Measurements from ENCODE around the gene PRKCB.
"Not testable (repeated sequence)": the region's sequence is repeated elsewhere in the genome, so short reads cannot be mapped to it uniquely, and the experiment has no call there.

Gene PRKCB

DNA sequence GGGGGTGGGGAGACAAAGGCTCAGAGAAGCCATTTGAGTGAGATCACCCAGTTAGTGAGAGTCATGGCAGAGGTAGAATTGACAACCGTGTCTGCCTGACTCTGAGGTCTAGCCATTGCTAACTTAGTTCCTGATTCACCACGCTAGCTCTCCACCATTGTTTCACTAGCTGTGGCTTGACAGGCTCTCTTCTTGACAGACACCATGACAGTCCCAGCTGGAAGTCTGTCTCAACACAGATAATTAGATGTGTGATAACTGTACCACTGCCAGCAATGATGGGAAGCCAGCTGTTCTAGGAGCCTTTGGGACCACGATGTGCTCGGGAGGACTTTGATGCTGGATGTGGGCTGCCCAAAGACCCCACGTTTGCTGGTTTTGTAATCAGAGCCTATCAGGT lies 249.9 kb downstream of the PRKCB start:
- no peak for DNase-seq (ENCODE audit: low read depth, low spot score)

DNA sequence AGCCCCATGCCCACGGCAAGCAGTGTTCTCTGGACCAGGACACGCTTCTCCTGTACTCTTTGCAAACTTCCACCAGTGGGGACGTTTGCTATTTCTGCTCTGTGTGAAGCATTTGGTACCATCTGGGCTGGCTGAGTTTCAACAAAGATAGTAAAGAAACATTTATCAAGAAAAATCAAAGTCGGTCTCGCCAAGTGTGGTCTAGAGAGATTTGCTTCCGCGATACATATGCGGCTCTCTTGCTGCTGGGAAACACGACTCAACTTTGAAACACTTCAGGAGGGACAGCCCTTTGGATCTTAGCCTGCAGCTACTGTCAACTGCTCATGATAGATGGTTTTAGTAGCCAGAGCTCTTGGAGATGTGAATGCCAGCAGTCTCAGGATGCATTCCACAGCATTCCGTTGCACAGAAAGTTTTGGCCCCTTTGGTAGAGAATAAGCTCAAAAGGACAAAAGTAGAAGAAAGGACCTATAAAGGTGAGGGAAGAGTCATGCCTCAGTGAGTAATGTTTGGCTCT lies 252.2 kb downstream of the PRKCB start:
- DNase-seq (ENCODE audit: low read depth, low spot score), result no peak

DNA sequence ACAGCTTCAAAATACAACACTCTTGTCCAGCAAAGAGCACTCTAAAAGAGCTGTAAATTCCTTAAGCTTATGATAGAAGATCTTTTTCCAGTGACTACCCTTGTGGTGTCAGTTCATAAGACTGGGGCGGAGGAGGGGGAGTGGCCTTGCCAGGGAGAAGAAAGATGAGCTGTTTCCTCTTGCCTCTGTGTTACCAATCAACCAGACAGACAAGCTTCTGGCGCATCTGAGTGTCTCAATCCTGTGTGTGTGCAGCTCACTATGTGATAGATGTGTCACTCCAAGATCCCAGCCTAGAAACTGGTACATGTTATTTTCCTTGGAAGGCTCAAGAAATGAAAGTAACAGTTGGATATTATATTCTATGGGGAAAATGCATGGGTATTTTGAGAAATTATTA lies 253.0 kb downstream of the PRKCB start:
- no peak for DNase-seq (ENCODE audit: low read depth, low spot score)

- DNase-seq (ENCODE audit: low read depth, low spot score), result no peak
Measured at GRCh38 chr16:24091125-24091524, 255.3 kb downstream of the PRKCB start.

GRCh38 chr16:24093049-24093448 lies 257.3 kb downstream of the PRKCB start:
- no peak for DNase-seq (ENCODE audit: low read depth, low spot score)

DNA sequence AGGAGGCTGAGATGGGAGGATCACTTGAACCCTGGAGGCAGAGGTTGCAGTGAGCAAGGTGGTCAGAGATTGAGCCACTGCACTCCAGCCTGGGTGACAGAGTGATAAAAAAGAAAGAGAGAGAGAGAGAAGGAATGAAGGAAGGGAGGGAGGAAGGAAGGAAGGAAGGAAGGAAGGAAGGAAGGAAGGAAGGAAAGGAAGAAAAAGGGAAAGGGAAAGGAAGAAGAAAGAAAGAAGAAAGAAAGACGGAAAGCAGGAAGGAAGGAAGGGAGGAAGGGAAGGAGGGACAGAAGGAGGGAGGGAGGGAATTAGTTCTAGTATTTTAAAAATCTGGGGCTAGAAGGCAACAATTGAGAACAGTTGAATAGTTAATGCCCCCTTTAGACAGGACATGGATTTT lies 258.9 kb downstream of the PRKCB start:
- no peak for DNase-seq (ENCODE audit: low read depth, low spot score)

DNA sequence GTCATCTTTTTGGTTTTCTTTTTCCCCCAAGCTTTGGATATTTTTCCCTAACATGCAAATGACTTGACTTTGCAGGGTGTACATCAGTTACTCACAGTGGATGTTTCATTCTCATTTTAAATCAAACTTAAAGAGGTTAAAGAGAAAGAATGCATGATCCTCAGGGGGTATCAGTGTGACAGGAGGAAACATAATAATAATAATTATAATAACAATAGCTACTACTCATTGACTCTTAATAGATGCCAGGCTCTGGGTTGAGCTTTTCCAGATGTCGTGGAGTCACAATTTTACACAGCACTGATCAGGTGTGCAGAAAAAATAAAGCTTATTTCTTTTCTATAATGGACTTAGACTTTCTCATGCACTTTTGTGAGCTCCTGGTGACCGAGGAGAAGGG lies 263.1 kb downstream of the PRKCB start:
- DNase-seq (ENCODE audit: low read depth, low spot score), result no peak

DNA sequence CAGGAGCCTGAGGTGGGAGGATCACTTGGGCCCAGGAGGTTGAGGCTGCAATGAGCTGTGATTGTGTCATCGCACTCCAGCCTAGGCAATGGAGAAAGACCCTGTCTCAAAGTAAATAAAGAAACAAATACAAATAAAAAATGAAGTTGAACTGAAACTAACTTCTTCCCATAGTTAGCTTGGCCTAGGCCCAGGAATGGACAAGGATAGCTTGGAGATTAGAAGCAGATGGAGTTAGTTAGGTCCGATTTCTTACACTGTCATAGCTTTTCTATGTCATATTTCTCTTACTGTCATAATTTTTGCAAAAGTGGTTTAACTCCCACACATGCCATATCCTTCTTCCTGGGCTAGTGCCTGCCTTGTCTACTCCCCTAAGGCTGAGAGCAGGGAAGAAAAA lies 265.6 kb downstream of the PRKCB start:
- DNase-seq (ENCODE audit: low read depth, low spot score), result no peak

DNA sequence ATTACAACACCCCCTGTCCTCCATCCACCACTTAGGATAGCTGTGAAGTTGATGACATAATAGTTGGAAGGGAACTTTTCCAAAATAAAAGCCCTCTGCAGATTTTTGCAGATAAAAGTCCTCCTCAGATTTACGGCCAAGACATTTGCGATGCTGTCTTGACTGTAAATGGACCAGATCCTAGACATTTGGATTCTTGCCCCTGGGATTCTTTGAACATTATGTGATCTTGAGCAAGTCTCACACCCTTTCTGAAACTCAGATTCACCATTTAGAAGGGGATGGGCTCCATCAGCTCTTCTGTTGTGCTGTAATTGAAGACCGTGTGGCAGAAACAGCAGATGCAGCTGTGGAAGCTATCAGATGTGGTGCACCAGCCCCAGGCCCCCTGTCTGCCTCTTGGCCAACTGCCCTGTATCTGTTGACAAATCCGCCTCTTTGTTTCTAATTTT lies 266.5 kb downstream of the PRKCB start:
- DNase-seq (ENCODE audit: low read depth, low spot score), result no peak

GRCh38 chr16:24105471-24105870 lies 269.7 kb downstream of the PRKCB start:
- DNase-seq (ENCODE audit: low read depth, low spot score), result not testable (repeated sequence)

- DNase-seq (ENCODE audit: low read depth, low spot score), result not testable (repeated sequence)
Measured at GRCh38 chr16:24108090-24108489, 272.3 kb downstream of the PRKCB start.

DNA sequence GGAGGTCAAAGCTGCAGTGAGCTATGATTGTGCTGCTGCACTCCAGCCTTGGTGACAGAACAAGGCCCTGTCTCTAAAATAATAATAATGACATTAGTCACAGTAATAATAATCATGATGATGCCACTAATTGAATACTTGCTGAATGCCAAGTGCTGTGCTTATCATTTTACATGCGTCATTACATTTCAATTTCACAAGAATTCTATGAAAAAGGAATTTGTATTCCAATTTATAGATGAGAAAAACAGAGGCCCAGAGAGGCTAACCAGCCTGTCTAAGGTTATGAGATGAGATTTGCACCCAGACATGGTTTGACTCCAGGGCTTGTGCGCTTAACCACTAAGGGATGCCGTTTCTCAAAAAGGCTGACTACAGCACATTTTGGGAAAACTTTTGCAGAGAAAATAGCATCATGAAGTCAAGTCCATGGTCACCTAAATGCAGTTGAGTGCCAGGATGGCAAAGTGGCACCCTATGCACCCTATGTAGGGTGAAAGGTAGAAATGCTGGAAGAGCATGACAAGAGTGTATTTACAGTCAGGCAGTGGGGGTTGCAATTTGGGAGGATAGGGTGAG lies 276.0 kb downstream of the PRKCB start:
- no peak for DNase-seq (ENCODE audit: low read depth, low spot score)

- no peak for DNase-seq (ENCODE audit: low read depth, low spot score)
Measured at GRCh38 chr16:24113115-24113745, 277.4 kb downstream of the PRKCB start.

DNA sequence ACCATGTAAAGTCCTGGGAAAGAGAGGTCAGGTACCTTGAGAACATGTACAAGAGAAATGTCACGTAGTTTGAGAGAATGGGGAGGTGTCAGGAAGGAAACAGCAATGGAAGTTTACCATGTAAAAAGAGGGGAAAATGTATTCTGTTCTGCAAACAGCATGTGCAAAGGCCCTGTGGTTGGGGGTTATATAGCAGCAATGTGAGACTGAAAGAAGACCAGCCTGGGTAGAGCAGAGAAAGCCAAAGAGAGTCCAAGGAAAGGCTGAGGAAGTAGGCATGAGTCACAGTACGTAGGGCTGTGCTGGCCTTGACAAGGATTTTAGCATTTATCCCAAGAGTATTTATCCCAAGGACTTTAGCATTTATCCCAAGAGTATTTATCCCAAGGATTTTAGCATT lies 279.1 kb downstream of the PRKCB start:
- DNase-seq (ENCODE audit: low read depth, low spot score), result no peak

- DNase-seq (ENCODE audit: low read depth, low spot score), result no peak
Measured at GRCh38 chr16:24116046-24116776, 280.4 kb downstream of the PRKCB start.

- no peak for DNase-seq (ENCODE audit: low read depth, low spot score)
Measured at GRCh38 chr16:24116989-24117388, 281.2 kb downstream of the PRKCB start.

DNA sequence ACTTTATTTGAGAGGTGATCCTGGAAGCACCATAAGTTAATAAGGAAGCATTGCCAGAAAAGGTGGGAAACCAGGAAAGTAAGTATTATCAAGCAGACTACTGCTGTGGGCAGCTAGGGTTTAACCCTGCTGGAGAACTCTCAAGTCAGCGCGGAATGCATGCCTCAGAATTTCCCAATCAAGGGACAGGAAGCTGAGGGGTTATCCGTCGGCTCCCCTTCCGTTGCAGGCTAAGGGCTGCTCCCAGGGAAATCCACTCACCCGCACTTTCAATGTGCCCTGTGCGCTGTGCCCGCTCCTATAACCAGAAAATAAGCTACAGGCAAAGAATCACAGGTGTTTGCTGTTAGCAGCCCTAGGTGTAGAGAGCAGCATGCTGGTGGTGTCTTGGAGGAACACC lies 281.9 kb downstream of the PRKCB start:
- DNase-seq (ENCODE audit: low read depth, low spot score), result no peak

- no peak for DNase-seq (ENCODE audit: low read depth, low spot score)
Measured at GRCh38 chr16:24118126-24118821, 282.5 kb downstream of the PRKCB start.

- DNase-seq (ENCODE audit: low read depth, low spot score), result no peak
Measured at GRCh38 chr16:24119807-24120206, 284.0 kb downstream of the PRKCB start.

GRCh38 chr16:24123275-24123674 lies 287.5 kb downstream of the PRKCB start:
- DNase-seq (ENCODE audit: low read depth, low spot score), result no peak

GRCh38 chr16:24124291-24124690 lies 288.5 kb downstream of the PRKCB start:
- DNase-seq (ENCODE audit: low read depth, low spot score), result no peak

GRCh38 chr16:24125214-24125613 lies 289.4 kb downstream of the PRKCB start:
- no peak for DNase-seq (ENCODE audit: low read depth, low spot score)

Measured in brain pericyte (primary cell).